DOHH2 (cell line): ENCODE data around the gene CFAP221.

Experiments
- H3F3A ChIP-seq: fragments of 200-600 bp; sonication (generic), shearing (Covaris generic); 2 replicates; pipeline ENCODE4 v1.6.0; 2016; ENCODE audit warnings: antibody characterized with exemption, mild to moderate bottlenecking; ENCODE audit not compliant: control insufficient read depth, insufficient read depth
- H3K27ac ChIP-seq: fragments of 200-600 bp; sonication (generic); 2 replicates; pipeline ENCODE4 v1.5.1; 2014; ENCODE audit warnings: low read depth, mild to moderate bottlenecking, low read length, moderate library complexity
- H3K27me3 ChIP-seq: fragments of 200-600 bp; sonication (generic); 2 replicates; pipeline ENCODE4 v1.6.1; 2014; ENCODE audit warnings: mild to moderate bottlenecking, low read length, mixed read lengths; ENCODE audit not compliant: control insufficient read depth
- H3K36me3 ChIP-seq: fragments of 200-600 bp; sonication (generic); 2 replicates; pipeline ENCODE4 v1.6.1; 2014; ENCODE audit warnings: mild to moderate bottlenecking, low read length, moderate library complexity, mixed read lengths; ENCODE audit not compliant: control insufficient read depth
- H3K4me1 ChIP-seq: fragments of 200-600 bp; sonication (generic); 2 replicates; pipeline ENCODE4 v1.6.1; 2014; ENCODE audit warnings: mild to moderate bottlenecking, low read length, mixed read lengths; ENCODE audit not compliant: control insufficient read depth
- H3K4me2 ChIP-seq: fragments of 200-600 bp; sonication (generic); 2 replicates; pipeline ENCODE4 v1.6.0; 2014; ENCODE audit warnings: mild to moderate bottlenecking, low read length, moderate library complexity
- H3K4me3 ChIP-seq: fragments of 200-600 bp; sonication (generic); 2 replicates; pipeline ENCODE4 v1.5.1; 2014; ENCODE audit warnings: mild to moderate bottlenecking, low read length, mixed read lengths
- H3K79me2 ChIP-seq: fragments of 200-600 bp; sonication (generic); 2 replicates; pipeline ENCODE4 v1.6.1; 2014; ENCODE audit warnings: mild to moderate bottlenecking, low read length, mixed read lengths; ENCODE audit not compliant: control insufficient read depth
- H3K9me2 ChIP-seq: fragments of 200-600 bp; sonication (generic); replicated peaks from 2 replicates; pipeline ENCODE4 v1.6.1; 2014; ENCODE audit warnings: mild to moderate bottlenecking, low read length, mixed read lengths; ENCODE audit not compliant: control insufficient read depth
- H3K9me3 ChIP-seq: fragments of 200-600 bp; sonication (generic); 2 replicates; pipeline ENCODE4 v1.6.1; 2014; ENCODE audit warnings: antibody characterized with exemption, low read length, mixed read lengths; ENCODE audit not compliant: control insufficient read depth, insufficient read depth
- H4K20me1 ChIP-seq: fragments of 200-600 bp; sonication (generic); 2 replicates; pipeline ENCODE4 v1.6.0; 2014; ENCODE audit warnings: low read depth, mild to moderate bottlenecking, antibody characterized with exemption, low read length, moderate library complexity; ENCODE audit not compliant: control insufficient read depth, insufficient read depth
- CTCF ChIP-seq: fragments of 200-600 bp; sonication (generic); IDR thresholded peaks from one replicate; pipeline ENCODE4 v1.5.1; 2014; ENCODE audit warnings: antibody characterized with exemption, mild to moderate bottlenecking, low read depth, low read length; ENCODE audit not compliant: poor library complexity, severe bottlenecking
- EZH2phosphoT487 ChIP-seq: fragments of 200-600 bp; sonication (generic); IDR thresholded peaks from 2 replicates; pipeline ENCODE4 v1.6.1; 2017; ENCODE audit warnings: borderline replicate concordance, mild to moderate bottlenecking, antibody characterized with exemption, low read length, moderate library complexity, mixed read lengths

The CFAP221 gene

GRCh38 chr2:119536707-119537106, 7.5 kb upstream of the CFAP221 start:
- H3K27me3 ChIP-seq: no peaks in the 10 kb centered on the region
- H3K27ac ChIP-seq: no peak overlapping the region
- H3K4me3 ChIP-seq: no peak overlapping the region
- TF ChIP-seq EZH2phosphoT487 (no peak), CTCF (no peak)
- no peaks in the 10 kb centered on the region for H3F3A ChIP-seq
- H3K9me2 ChIP-seq: no peaks in the 10 kb centered on the region
- no peaks in the 10 kb centered on the region for H3K4me1 ChIP-seq
- no peaks in the 10 kb centered on the region for H3K36me3 ChIP-seq
- no peak overlapping the region for H3K4me2 ChIP-seq
- H3K9me3 ChIP-seq: no peaks in the 10 kb centered on the region
- no peaks in the 10 kb centered on the region for H3K79me2 ChIP-seq
- H4K20me1 ChIP-seq: no peaks in the 10 kb centered on the region

GRCh38 chr2:119537792-119538191, 6.5 kb upstream of the CFAP221 start:
- Histone ChIP-seq H3K27me3 (no peaks in the 10 kb centered on the region), H3K4me1 (no peaks in the 10 kb centered on the region), H3F3A (no peaks in the 10 kb centered on the region), H4K20me1 (no peaks in the 10 kb centered on the region), H3K79me2 (no peaks in the 10 kb centered on the region), H3K36me3 (no peaks in the 10 kb centered on the region), H3K9me3 (no peaks in the 10 kb centered on the region), H3K9me2 (no peaks in the 10 kb centered on the region), H3K4me2 (no peak overlapping the region), H3K27ac (no peak overlapping the region), H3K4me3 (no peak overlapping the region)
- TF ChIP-seq CTCF (no peak), EZH2phosphoT487 (no peak)

GRCh38 chr2:119541476-119541875, 2.8 kb upstream of the CFAP221 start:
- H3K79me2 ChIP-seq: no peaks in the 10 kb centered on the region
- H3K4me3 ChIP-seq: no peak overlapping the region
- no peaks in the 10 kb centered on the region for H4K20me1 ChIP-seq
- H3K36me3 ChIP-seq: no peaks in the 10 kb centered on the region
- H3K4me1 ChIP-seq: no peaks in the 10 kb centered on the region
- H3K27me3 ChIP-seq: peaks cover under 1% of the 10 kb centered on the region; the same call in 1 of the 2 replicates
- no peak overlapping the region for H3K27ac ChIP-seq
- TF ChIP-seq EZH2phosphoT487: no peak
- TF ChIP-seq CTCF: no peak
- no peaks in the 10 kb centered on the region for H3F3A ChIP-seq
- H3K9me2 ChIP-seq: no peaks in the 10 kb centered on the region
- no peak overlapping the region for H3K4me2 ChIP-seq
- no peaks in the 10 kb centered on the region for H3K9me3 ChIP-seq
